OCI-LY7 (cell line): ENCODE measurements around the gene TEAD2. TPM values are rescaled to one million over a fixed set of nuclear protein-coding genes. Genes with fewer than 3 reads are reported as not detected.

ENCODE experiments used
- BruUV-seq: library from RNA; stranded (reverse); fragments of 400-500 nt; replicated peaks from 2 replicates; lab custom pipeline; 2021; lab: Mats Ljungman, UMichigan
- CTCF ChIA-PET: fragments of 300-600 bp; sonication (Branson Sonifier 250); formaldehyde crosslinking; loops from one replicate; lab custom pipeline; 2022; ENCODE audit warnings: antibody characterized with exemption; ENCODE audit not compliant: unreplicated experiment; lab: Charles Lee
- POLR2A ChIA-PET: fragments of 300-600 bp; sonication (Branson Sonifier 250); formaldehyde crosslinking; loops from one replicate; lab custom pipeline; 2022; ENCODE audit warnings: antibody characterized with exemption; lab: Charles Lee
- DNase-seq: peaks from one replicate; pipeline ENCODE4 v3.0.0-alpha.2; 2015; ENCODE audit warnings: low spot score
- H2AFZ ChIP-seq: fragments of 200-600 bp; sonication (generic), shearing (Covaris generic); 2 replicates; pipeline ENCODE4 v1.6.1; 2014; ENCODE audit warnings: mild to moderate bottlenecking, antibody characterized with exemption, low read length, moderate library complexity
- H3K27ac ChIP-seq: fragments of 200-600 bp; sonication (generic); 2 replicates; pipeline ENCODE4 v1.5.1; 2014; ENCODE audit warnings: mixed run types, low read depth, mild to moderate bottlenecking, moderate library complexity, low read length, inconsistent platforms; ENCODE audit not compliant: poor library complexity, severe bottlenecking
- H3K36me3 ChIP-seq: fragments of 200-600 bp; sonication (generic); 2 replicates; pipeline ENCODE4 v1.6.1; 2014; ENCODE audit warnings: mild to moderate bottlenecking, antibody characterized with exemption, low read length, moderate library complexity, mixed read lengths; ENCODE audit not compliant: insufficient read depth
- H3K4me1 ChIP-seq: fragments of 200-600 bp; sonication (generic); 2 replicates; pipeline ENCODE4 v1.5.1; 2014; ENCODE audit warnings: mild to moderate bottlenecking, low read length; ENCODE audit not compliant: insufficient read depth, poor library complexity, severe bottlenecking
- H3K4me2 ChIP-seq: fragments of 200-600 bp; sonication (generic); 2 replicates; pipeline ENCODE4 v1.6.1; 2014; ENCODE audit warnings: mild to moderate bottlenecking, low read length
- H3K4me3 ChIP-seq: fragments of 200-600 bp; sonication (generic); 2 replicates; pipeline ENCODE4 v1.5.1; 2014; ENCODE audit warnings: mild to moderate bottlenecking, low read depth, low read length; ENCODE audit not compliant: poor library complexity, severe bottlenecking
- H3K79me2 ChIP-seq: fragments of 200-600 bp; sonication (generic); 2 replicates; pipeline ENCODE4 v1.6.1; 2016; ENCODE audit warnings: low read depth, mild to moderate bottlenecking, low read length, moderate library complexity, mixed read lengths; ENCODE audit not compliant: insufficient read depth
- H3K9me2 ChIP-seq: fragments of 200-600 bp; sonication (generic); 2 replicates; pipeline ENCODE4 v1.6.1; 2016; ENCODE audit warnings: mild to moderate bottlenecking, low read length, mixed read lengths; ENCODE audit not compliant: insufficient read depth
- H3K9me3 ChIP-seq: fragments of 200-600 bp; sonication (generic); 2 replicates; pipeline ENCODE4 v1.6.1; 2014; ENCODE audit warnings: mild to moderate bottlenecking, mixed run types, low read length, mixed read lengths
- H4K20me1 ChIP-seq: fragments of 200-600 bp; sonication (generic); 2 replicates; pipeline ENCODE4 v1.6.1; 2014; ENCODE audit warnings: mild to moderate bottlenecking, antibody characterized with exemption, low read length, moderate library complexity, mixed read lengths; ENCODE audit not compliant: insufficient read depth
- CTCF ChIP-seq: fragments of 200-600 bp; sonication (generic); conservative IDR thresholded peaks from 2 replicates; pipeline ENCODE4 v1.5.1; 2014; ENCODE audit warnings: mild to moderate bottlenecking, antibody characterized with exemption, low read length, moderate library complexity, mixed read lengths
- EZH2phosphoT487 ChIP-seq: fragments of 200-600 bp; sonication (generic); IDR thresholded peaks from 2 replicates; pipeline ENCODE4 v1.6.1; 2018; ENCODE audit warnings: low read depth, borderline replicate concordance, mild to moderate bottlenecking, mixed run types, antibody characterized with exemption, low read length, moderate library complexity, mixed read lengths
- intact Hi-C: fragments of 100-400 bp; cut with micrococcal nuclease; formaldehyde crosslinking; loops from one replicate; pipeline ENCODE4 v1.10.0; 2022; ENCODE audit not compliant: unreplicated experiment
- total RNA-seq, 2 experiments: library from RNA; depleted of rRNA in 1 of 2; stranded (reverse); fragments of >200 nt in 1 of 2; shearing (Covaris generic) in 1 of 2; gene quantifications; 2 replicates each; pipeline ENCODE4 v1.2.3, GENCODE V29; 2014 to 2022

Gene TEAD2
- total RNA-seq, 2 experiments from 2014 or later: 4.9 to 5.3 TPM

- ChIA-PET CTCF (no interaction called here), POLR2A (interaction anchor here (0.7 kb wide), 1 partner anchor 48 kb away, joined by 3 read pairs; no protein-coding TSS in a partner anchor)
- no peak overlapping the region for H3K4me2 ChIP-seq
- peaks cover 67% of the 10 kb centered on the region for H3K36me3 ChIP-seq
- H3K4me1 ChIP-seq: peaks cover 43% of the 10 kb centered on the region
- no peak for DNase-seq
- TF ChIP-seq CTCF: no peak
- TF ChIP-seq EZH2phosphoT487: no peak
- H3K27ac ChIP-seq: no peak overlapping the region
- H3K9me3 ChIP-seq: no peaks in the 10 kb centered on the region
- no TSS peak for BruUV-seq
- no peak overlapping the region for H3K4me3 ChIP-seq
- intact Hi-C loops: no loop called here
- H3K79me2 ChIP-seq: peaks cover 8% of the 10 kb centered on the region
- H3K9me2 ChIP-seq: no peaks in the 10 kb centered on the region
- no peak overlapping the region for H2AFZ ChIP-seq
- peaks cover 10% of the 10 kb centered on the region; the same call in 1 of the 2 replicates for H4K20me1 ChIP-seq
Measured at GRCh38 chr19:49342291-49342721, 19.9 kb downstream of the TEAD2 start.

GRCh38 chr19:49340865-49341718 is 21.1 kb downstream of the TEAD2 start:
- Histone ChIP-seq H3K9me3 (no peaks in the 10 kb centered on the region), H3K9me2 (no peaks in the 10 kb centered on the region), H3K4me1 (peaks cover 52% of the 10 kb centered on the region), H4K20me1 (peaks cover 10% of the 10 kb centered on the region; the same call in 1 of the 2 replicates), H3K79me2 (peaks cover 20% of the 10 kb centered on the region), H3K4me3 (peak overlapping the region; percentile 76), H2AFZ (no peak overlapping the region), H3K27ac (peak overlapping the region; percentile 98), H3K4me2 (peak overlapping the region; percentile 100), H3K36me3 (peaks cover 69% of the 10 kb centered on the region)
- ChIA-PET CTCF (no interaction called here), POLR2A (no interaction called here)
- TF ChIP-seq CTCF (no peak), EZH2phosphoT487 (no peak)
- BruUV-seq: no TSS peak
- intact Hi-C loops: loop anchor here (1.0 to 2.0 kb wide), 2 partner anchors 25 to 50 kb away; no protein-coding TSS in a partner anchor
- DNase-seq: no peak
